GM10266 (cell line): ENCODE data around the gene CHTF18.
"Not testable (repeated sequence)": the region's sequence is repeated elsewhere in the genome, so short reads cannot be mapped to it uniquely, and the experiment has no call there.

Source experiments
- DNase-seq: peaks from one replicate; pipeline ENCODE4 v3.0.0; 2012; ENCODE audit errors: extremely low spot score
- CTCF ChIP-seq: IDR thresholded peaks from 2 replicates; pipeline ENCODE4 v1.5.1; 2012; ENCODE audit warnings: mild to moderate bottlenecking, low read depth; ENCODE audit not compliant: control insufficient read depth, insufficient read depth; ENCODE audit errors: missing control alignments

The CHTF18 gene

GRCh38 chr16:831571-832413, 43.4 kb downstream of the CHTF18 start:
- no peak for DNase-seq
- TF ChIP-seq CTCF: no peak

- no peak for TF ChIP-seq CTCF
Measured at GRCh38 chr16:832652-833336, 44.4 kb downstream of the CHTF18 start.

GRCh38 chr16:833411-833810, 45.0 kb downstream of the CHTF18 start:
- DNase-seq: no peak
- TF ChIP-seq CTCF: no peak

More at GRCh38 chr16:832652-833336, 44.4 kb downstream of the CHTF18 start:
- no peak for DNase-seq

GRCh38 chr16:835373-835772, 47.0 kb downstream of the CHTF18 start:
- TF ChIP-seq CTCF: no peak
- DNase-seq: no peak

- no peak for TF ChIP-seq CTCF
- no peak for DNase-seq
Measured at GRCh38 chr16:836221-836620, 47.8 kb downstream of the CHTF18 start.

GRCh38 chr16:836822-837221, 48.4 kb downstream of the CHTF18 start:
- not testable (repeated sequence) for DNase-seq

GRCh38 chr16:838741-839140, 50.3 kb downstream of the CHTF18 start:
- DNase-seq: no peak
- TF ChIP-seq CTCF: no peak
